OCI-LY1 (cell line): ENCODE measurements around the gene SARM1.

Source experiments
- CTCF ChIP-seq: fragments of 200-600 bp; sonication (generic), shearing (Covaris generic); IDR thresholded peaks from 2 replicates; pipeline ENCODE4 v1.5.1; 2017; ENCODE audit warnings: mild to moderate bottlenecking, antibody characterized with exemption, low read length, moderate library complexity, mixed read lengths
- EZH2 ChIP-seq: fragments of 200-600 bp; sonication (generic), shearing (Covaris generic); IDR thresholded peaks from 2 replicates; pipeline ENCODE4 v1.8.0; 2017; ENCODE audit warnings: borderline replicate concordance, mixed run types, mild to moderate bottlenecking, antibody characterized with exemption, low read length, moderate library complexity, mixed read lengths

GRCh38 chr17:28325211-28325610 is 46.3 kb upstream of the SARM1 start:
- no peak for TF ChIP-seq CTCF
- TF ChIP-seq EZH2, result no peak
